Adrenal gland (tissue), 12 donors: Measurements from ENCODE around the gene RIMBP2. TPM values are rescaled to one million over a fixed set of nuclear protein-coding genes. Genes with fewer than 3 reads are reported as not detected.

Source experiments
- DNase-seq, 7 donors: peaks; one replicate each; pipeline ENCODE4 v3.0.0-alpha.2; 2019 to 2020
- H3K27ac ChIP-seq, 5 donors: fragments of 200-600 bp; sonication (generic) in 4 of 5; 1 replicate in 3 of 5; 2 replicates in 2 of 5; pipeline versions ENCODE4 v1.5.1 to v1.8.0; 2016 to 2020; ENCODE audit warnings: mild to moderate bottlenecking in 1 of 5
- H3K27me3 ChIP-seq: fragments of 200-600 bp; 2 replicates; pipeline ENCODE4 v1.8.0; 2021
- H3K36me3 ChIP-seq, 2 donors: fragments of 200-600 bp; replicated peaks in 1 of 2; 1 replicate in 1 of 2; 2 replicates in 1 of 2; pipeline versions ENCODE4 v1.5.1 to v1.8.0; 2018 to 2022
- H3K4me1 ChIP-seq, 2 donors: fragments of 200-600 bp; replicated peaks in 1 of 2; 1 replicate in 1 of 2; 2 replicates in 1 of 2; pipeline versions ENCODE4 v1.5.1 to v1.8.0; 2018 to 2021
- H3K4me3 ChIP-seq, 4 donors: fragments of 200-600 bp; sonication (generic) in 3 of 4; one replicate each; pipeline ENCODE4 v1.5.1; 2016 to 2018
- H3K9me3 ChIP-seq, 3 donors: fragments of 200-600 bp; sonication (generic) in 1 of 3; replicated peaks in 1 of 3; 1 replicate in 2 of 3; 2 replicates in 1 of 3; pipeline versions ENCODE4 v1.5.1 to v1.8.0; 2016 to 2021
- POLR2A ChIP-seq, 2 donors: fragments of 450-650 bp; IDR thresholded peaks; one replicate each; pipeline ENCODE4 v1.6.1; 2017; ENCODE audit warnings: antibody characterized with exemption in 2 of 2, mild to moderate bottlenecking in 2 of 2, moderate library complexity in 1 of 2
- WGBS, 4 donors: extraction: QIAGEN DNeasy Blood & Tissue Kit in 2 of 4; methylation state at CpG; one replicate each; pipeline versions ENCODE4 v1.1.5 to v1.1.7; 2013 to 2017; 5-methylcytosine and 5-hydroxymethylcytosine counted together
- intact Hi-C, 2 donors: fragments of 100-400 bp; cut with DNase I; formaldehyde crosslinking; loops; one replicate each; pipeline versions ENCODE4 v1.14.1 to v1.15.0; 2022 to 2023
- polyA plus RNA-seq, 3 donors: library from polyadenylated mRNA; stranded (reverse); fragments of 200-250 nt in 2 of 3; fragments of 350-450 nt in 1 of 3; fragmentation: Illumina TruSeq in 1 of 3; extraction: RNeasy Lipid Tissue Mini Kit (QIAGEN cat#74804) in 1 of 3; gene quantifications; one replicate each; pipeline ENCODE4 v1.2.3, GENCODE V29; 2013 to 2014
- total RNA-seq, 9 donors: library from RNA; depleted of rRNA in 4 of 9; stranded (reverse); fragments of >200 nt in 4 of 9; fragments of 120-200 nt in 1 of 9; fragmentation: NEBNext Ultra II Directional in 1 of 9; extraction: Animal tissue kit (Norgen Biotek cat#: 25700) in 1 of 9; gene quantifications; one replicate each; pipeline versions ENCODE4 v1.1.0 to v1.2.4, GENCODE V29; 2013 to 2023
- TF ChIP-seq, protein P1 (sequence below), 6 experiments: fragments of 450-650 bp in 4 of 6; fragments of 200-600 bp in 2 of 6; sonication (generic) in 1 of 6; IDR thresholded peaks; 1 replicate in 5 of 6; 2 replicates in 1 of 6; pipeline versions ENCODE4 v1.5.1 to v1.8.0; 2016 to 2021; ENCODE audit warnings: antibody characterized with exemption in 6 of 6, mild to moderate bottlenecking in 2 of 6, moderate library complexity in 1 of 6
- donor health status: healthy with polysubstance abuse.
- donor health status: Bipolar disorder and iron deficiency.
- donor health status: DM: yes; HTN: yes; CAD: no.
- donor health status: DM: no; HTN: no; CAD: no.
- donor health status: DM: no; HTN: no; CAD: no.
- donor health status: DM: yes; HTN: yes; CAD: no.

Gene RIMBP2
- total and polyA plus RNA-seq, 12 donors, result 0.18 to 23.9 (median 6.3) TPM; not detected in 2

DNA sequence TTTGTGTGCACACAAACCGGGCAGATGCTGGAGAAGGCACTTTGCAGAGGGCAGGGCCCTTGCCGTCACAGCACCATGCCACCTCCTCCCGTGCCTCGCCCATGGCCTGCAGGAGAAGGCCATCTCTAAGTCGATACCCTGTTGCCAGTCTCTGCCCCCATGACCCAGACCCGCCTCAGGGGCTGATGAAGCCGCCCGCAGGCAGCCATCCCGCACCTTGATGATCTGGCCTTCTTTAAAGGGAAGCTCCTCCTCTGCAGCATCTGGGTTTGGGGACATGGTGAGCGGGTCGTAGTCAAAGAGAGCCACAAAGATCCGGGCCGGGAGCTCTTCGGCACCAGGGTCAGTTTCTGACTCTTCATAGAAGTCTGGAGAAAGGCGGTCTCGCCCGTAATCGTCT lies 302.2 kb downstream of the RIMBP2 start:
- no peaks in the 10 kb centered on the region for H3K4me1 ChIP-seq
- intact Hi-C loops, result no loop called here
- no peaks in the 10 kb centered on the region for H3K27me3 ChIP-seq
- H3K4me3 ChIP-seq, result no peak overlapping the region
- DNase-seq, result peak in 1 of 7 donors; percentile 36
- H3K36me3 ChIP-seq, result no peaks in the 10 kb centered on the region
- H3K9me3 ChIP-seq, result no peaks in the 10 kb centered on the region
- WGBS, 4 donors, result 84 to 92% (median 87%) methylated on average over 16 to 18 of the region's 18 CpGs
- H3K27ac ChIP-seq, result no peak overlapping the region
- TF ChIP-seq POLR2A (IDR thresholded peaks at IDR 0.05), result no peak
- TF ChIP-seq, protein P1, sequence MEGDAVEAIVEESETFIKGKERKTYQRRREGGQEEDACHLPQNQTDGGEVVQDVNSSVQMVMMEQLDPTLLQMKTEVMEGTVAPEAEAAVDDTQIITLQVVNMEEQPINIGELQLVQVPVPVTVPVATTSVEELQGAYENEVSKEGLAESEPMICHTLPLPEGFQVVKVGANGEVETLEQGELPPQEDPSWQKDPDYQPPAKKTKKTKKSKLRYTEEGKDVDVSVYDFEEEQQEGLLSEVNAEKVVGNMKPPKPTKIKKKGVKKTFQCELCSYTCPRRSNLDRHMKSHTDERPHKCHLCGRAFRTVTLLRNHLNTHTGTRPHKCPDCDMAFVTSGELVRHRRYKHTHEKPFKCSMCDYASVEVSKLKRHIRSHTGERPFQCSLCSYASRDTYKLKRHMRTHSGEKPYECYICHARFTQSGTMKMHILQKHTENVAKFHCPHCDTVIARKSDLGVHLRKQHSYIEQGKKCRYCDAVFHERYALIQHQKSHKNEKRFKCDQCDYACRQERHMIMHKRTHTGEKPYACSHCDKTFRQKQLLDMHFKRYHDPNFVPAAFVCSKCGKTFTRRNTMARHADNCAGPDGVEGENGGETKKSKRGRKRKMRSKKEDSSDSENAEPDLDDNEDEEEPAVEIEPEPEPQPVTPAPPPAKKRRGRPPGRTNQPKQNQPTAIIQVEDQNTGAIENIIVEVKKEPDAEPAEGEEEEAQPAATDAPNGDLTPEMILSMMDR (IDR thresholded peaks at IDR 0.05), result no peak

DNA sequence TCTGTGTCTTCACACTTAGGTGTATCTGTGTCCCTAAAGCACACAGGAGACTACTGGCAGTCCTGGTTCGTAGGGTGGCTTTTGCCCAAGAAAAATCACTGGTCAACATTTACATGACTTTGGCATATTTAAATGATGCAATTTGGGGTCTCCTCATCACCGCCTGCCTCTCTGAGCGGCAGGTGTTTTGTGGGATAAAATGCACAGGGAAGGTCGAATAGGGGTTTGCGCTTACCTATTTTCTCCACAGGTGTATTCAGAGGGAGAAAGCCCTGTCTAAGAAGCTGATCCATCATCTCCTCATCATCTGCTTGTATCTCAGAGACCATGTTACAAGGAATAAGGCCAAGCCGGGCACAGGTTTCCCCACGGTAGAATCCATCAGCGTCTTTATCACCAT lies 303.7 kb downstream of the RIMBP2 start:
- Histone ChIP-seq H3K36me3 (no peaks in the 10 kb centered on the region), H3K9me3 (no peaks in the 10 kb centered on the region), H3K4me3 (no peak overlapping the region), H3K27me3 (no peaks in the 10 kb centered on the region), H3K27ac (no peak overlapping the region), H3K4me1 (no peaks in the 10 kb centered on the region)
- TF ChIP-seq POLR2A (IDR thresholded peaks at IDR 0.05), result no peak
- TF ChIP-seq, protein P1 (IDR thresholded peaks at IDR 0.05), result no peak
- WGBS, 4 donors, result 78 to 87% (median 85%) methylated on average over 8 of the region's 8 CpGs
- intact Hi-C loops, result no loop called here
- DNase-seq, result no peak

DNA sequence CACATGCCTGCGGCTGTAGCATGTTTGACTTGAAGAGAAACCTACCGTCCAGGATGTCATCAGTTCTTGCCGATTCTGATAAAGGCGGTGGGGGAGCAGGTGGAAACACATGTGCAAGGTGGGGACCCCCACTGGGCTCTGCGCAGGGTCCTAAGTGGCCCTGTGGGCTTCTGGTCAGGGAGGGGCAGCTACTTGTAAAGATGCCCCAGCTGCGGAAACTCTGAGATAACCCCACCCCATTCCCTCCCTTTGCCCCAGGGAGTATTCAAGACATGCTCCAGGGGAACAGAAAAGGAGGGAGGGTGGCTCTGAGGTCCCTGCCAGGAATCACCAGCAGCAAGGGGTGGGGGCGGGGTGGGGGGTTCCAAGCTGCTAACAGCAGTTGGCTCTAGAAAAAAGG lies 310.8 kb downstream of the RIMBP2 start:
- no peaks in the 10 kb centered on the region for H3K36me3 ChIP-seq
- H3K27me3 ChIP-seq, result no peaks in the 10 kb centered on the region
- TF ChIP-seq POLR2A (IDR thresholded peaks at IDR 0.05), result no peak
- TF ChIP-seq, protein P1 (IDR thresholded peaks at IDR 0.05), result no peak
- no peak for DNase-seq
- intact Hi-C loops, result no loop called here
- no peaks in the 10 kb centered on the region for H3K9me3 ChIP-seq
- H3K4me1 ChIP-seq, result no peaks in the 10 kb centered on the region
- no peak overlapping the region for H3K27ac ChIP-seq
- WGBS, 4 donors, result 54 to 65% (median 62%) methylated on average over 7 of the region's 7 CpGs
- no peak overlapping the region for H3K4me3 ChIP-seq

DNA sequence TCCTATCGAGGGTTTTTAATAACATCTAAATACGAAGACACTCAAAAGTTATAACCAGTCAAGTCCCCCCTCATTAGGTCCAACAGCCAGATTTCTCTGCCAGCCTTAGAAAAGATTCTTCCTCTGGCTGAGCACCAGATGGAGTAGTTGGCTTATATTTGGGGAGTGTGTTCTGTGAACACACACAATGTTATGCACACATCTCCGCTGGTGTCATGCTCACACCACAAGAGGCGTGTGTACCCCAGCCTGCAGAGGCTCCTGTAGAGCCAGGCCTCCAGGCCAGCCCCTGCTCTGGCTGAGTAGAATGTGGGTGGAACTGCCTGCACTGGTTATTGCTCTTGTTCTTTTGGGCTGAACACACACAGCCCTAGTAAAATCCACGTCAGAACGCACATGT lies 314.4 kb downstream of the RIMBP2 start:
- no peaks in the 10 kb centered on the region for H3K27me3 ChIP-seq
- no peaks in the 10 kb centered on the region for H3K4me1 ChIP-seq
- H3K36me3 ChIP-seq, result no peaks in the 10 kb centered on the region
- no peak overlapping the region for H3K27ac ChIP-seq
- H3K4me3 ChIP-seq, result no peak overlapping the region
- WGBS, 4 donors, result 73 to 82% (median 76%) methylated on average over 6 of the region's 6 CpGs
- no peaks in the 10 kb centered on the region for H3K9me3 ChIP-seq
- intact Hi-C loops, result no loop called here
- no peak for DNase-seq
- TF ChIP-seq, protein P1 (IDR thresholded peaks at IDR 0.05), result no peak
- TF ChIP-seq POLR2A (IDR thresholded peaks at IDR 0.05), result no peak
